Upper lobe of left lung (tissue), 4 donors: ENCODE data around the gene KIF2C.

Source experiments
- POLR2A ChIP-seq, 4 donors: fragments of 450-650 bp; IDR thresholded peaks; one replicate each; pipeline ENCODE4 v1.5.1; 2016 to 2017; ENCODE audit warnings: antibody characterized with exemption in 4 of 4, mild to moderate bottlenecking in 2 of 4
- POLR2AphosphoS5 ChIP-seq, 2 donors: sonication (generic); formaldehyde crosslinking; IDR thresholded peaks; one replicate each; pipeline ENCODE4 v1.5.1; 2017; ENCODE audit warnings: antibody characterized with exemption in 2 of 2
- TF ChIP-seq, protein P1 (sequence below), 6 experiments: fragments of 450-650 bp in 4 of 6; fragments of 200-600 bp in 2 of 6; sonication (generic) in 2 of 6; IDR thresholded peaks; one replicate each; pipeline ENCODE4 v1.5.1; 2016 to 2019; ENCODE audit warnings: antibody characterized with exemption in 6 of 6

DNA sequence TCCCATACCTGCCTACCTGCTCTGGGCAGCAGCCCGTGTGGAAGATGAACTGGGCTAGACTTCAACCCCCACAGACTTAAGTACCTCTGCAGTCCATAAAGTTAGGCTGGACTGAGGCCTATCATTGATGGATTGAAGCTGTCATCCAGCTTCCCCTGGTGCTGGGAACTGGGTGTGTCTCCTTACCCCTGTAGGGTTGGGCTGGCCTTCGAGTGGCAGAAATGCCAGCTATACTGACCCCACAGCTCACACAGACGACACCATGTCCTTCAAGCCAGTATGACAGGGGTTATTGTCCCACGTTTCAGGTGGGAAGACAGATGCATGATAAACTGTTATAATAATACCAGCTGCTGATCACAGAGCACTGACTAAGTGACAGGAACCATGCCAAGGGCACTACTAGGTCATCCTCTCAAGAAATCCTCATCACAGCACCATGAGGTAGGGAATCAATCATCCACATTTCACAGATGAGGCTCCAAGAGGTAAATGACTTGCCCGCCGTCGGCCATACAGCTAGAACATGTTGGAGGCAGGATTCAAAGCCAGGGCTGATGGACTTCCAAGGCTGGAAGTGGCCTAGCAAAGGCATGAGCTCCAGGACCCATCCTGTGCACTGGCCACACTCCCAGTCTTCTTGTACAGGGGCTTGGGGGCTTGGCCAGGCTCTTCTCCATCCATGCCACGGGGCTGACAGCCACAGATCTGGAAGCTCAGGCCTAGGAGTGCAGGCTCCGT, 48.7 kb downstream of the KIF2C start, which contains the start of gene BEST4:
- TF ChIP-seq, protein P1, sequence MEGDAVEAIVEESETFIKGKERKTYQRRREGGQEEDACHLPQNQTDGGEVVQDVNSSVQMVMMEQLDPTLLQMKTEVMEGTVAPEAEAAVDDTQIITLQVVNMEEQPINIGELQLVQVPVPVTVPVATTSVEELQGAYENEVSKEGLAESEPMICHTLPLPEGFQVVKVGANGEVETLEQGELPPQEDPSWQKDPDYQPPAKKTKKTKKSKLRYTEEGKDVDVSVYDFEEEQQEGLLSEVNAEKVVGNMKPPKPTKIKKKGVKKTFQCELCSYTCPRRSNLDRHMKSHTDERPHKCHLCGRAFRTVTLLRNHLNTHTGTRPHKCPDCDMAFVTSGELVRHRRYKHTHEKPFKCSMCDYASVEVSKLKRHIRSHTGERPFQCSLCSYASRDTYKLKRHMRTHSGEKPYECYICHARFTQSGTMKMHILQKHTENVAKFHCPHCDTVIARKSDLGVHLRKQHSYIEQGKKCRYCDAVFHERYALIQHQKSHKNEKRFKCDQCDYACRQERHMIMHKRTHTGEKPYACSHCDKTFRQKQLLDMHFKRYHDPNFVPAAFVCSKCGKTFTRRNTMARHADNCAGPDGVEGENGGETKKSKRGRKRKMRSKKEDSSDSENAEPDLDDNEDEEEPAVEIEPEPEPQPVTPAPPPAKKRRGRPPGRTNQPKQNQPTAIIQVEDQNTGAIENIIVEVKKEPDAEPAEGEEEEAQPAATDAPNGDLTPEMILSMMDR (IDR thresholded peaks at IDR 0.05) = no peak
- no peak for TF ChIP-seq POLR2AphosphoS5 (IDR thresholded peaks at IDR 0.05)
- no peak for TF ChIP-seq POLR2A (IDR thresholded peaks at IDR 0.05)
